Neuronal stem cell (in vitro differentiated cells): ENCODE results near the gene SFXN2. TPM values are rescaled to one million over a fixed set of nuclear protein-coding genes. Genes with fewer than 3 reads are reported as not detected.
"Not testable (repeated sequence)": the region's sequence is repeated elsewhere in the genome, so short reads cannot be mapped to it uniquely, and the experiment has no call there.

ENCODE experiments used
- DNase-seq: peaks from one replicate; pipeline ENCODE4 v3.0.0-alpha.2; 2013; ENCODE audit warnings: low spot score
- H2AFZ ChIP-seq: one replicate; pipeline ENCODE4 v1.6.1; 2013; ENCODE audit warnings: mild to moderate bottlenecking, low read length, inconsistent platforms
- H2AK5ac ChIP-seq: 2 replicates; pipeline ENCODE4 v1.6.1; 2013; ENCODE audit warnings: low read depth, mild to moderate bottlenecking, inconsistent platforms, low read length, moderate library complexity, mixed read lengths
- H2BK120ac ChIP-seq: 2 replicates; pipeline ENCODE4 v1.6.1; 2013; ENCODE audit warnings: low read depth, mild to moderate bottlenecking, inconsistent platforms, low read length, moderate library complexity, mixed read lengths
- H2BK12ac ChIP-seq: one replicate; pipeline ENCODE4 v1.6.1; 2013; ENCODE audit warnings: low read length, inconsistent platforms
- H2BK15ac ChIP-seq: 2 replicates; pipeline ENCODE4 v1.6.1; 2013; ENCODE audit warnings: mild to moderate bottlenecking, low read length, inconsistent platforms, mixed read lengths
- H2BK5ac ChIP-seq: one replicate; pipeline ENCODE4 v1.6.1; 2013; ENCODE audit warnings: inconsistent platforms, mild to moderate bottlenecking, low read length, moderate library complexity
- H3K14ac ChIP-seq: one replicate; pipeline ENCODE4 v1.6.1; 2013; ENCODE audit warnings: low read length, inconsistent platforms
- H3K18ac ChIP-seq: 2 replicates; pipeline ENCODE4 v1.6.1; 2013; ENCODE audit warnings: low read length, inconsistent platforms
- H3K23ac ChIP-seq: 2 replicates; pipeline ENCODE4 v1.6.1; 2013; ENCODE audit warnings: low read depth, mild to moderate bottlenecking, mixed read lengths, low read length, inconsistent platforms; ENCODE audit not compliant: poor library complexity
- H3K27ac ChIP-seq: replicated peaks from 3 replicates; pipeline ENCODE4 v1.5.1; 2013; ENCODE audit warnings: low read length, inconsistent platforms
- H3K27me3 ChIP-seq, 3 experiments: 2 replicates each; pipeline ENCODE4 v1.6.1; 2013; ENCODE audit warnings: low read length in 3 of 3, mild to moderate bottlenecking in 2 of 3, inconsistent platforms in 1 of 3, low read depth in 1 of 3, mixed read lengths in 1 of 3, moderate library complexity in 1 of 3; ENCODE audit not compliant: control insufficient read depth in 3 of 3, insufficient read depth in 3 of 3
- H3K36me3 ChIP-seq, 2 donors: replicated peaks in 1 of 2; 2 replicates each; pipeline ENCODE4 v1.6.1; 2013; ENCODE audit warnings: low read length in 2 of 2; ENCODE audit not compliant: control insufficient read depth in 2 of 2, insufficient read depth in 2 of 2
- H3K4ac ChIP-seq: 2 replicates; pipeline ENCODE4 v1.6.1; 2013; ENCODE audit warnings: inconsistent platforms, mild to moderate bottlenecking, low read length, moderate library complexity
- H3K4me1 ChIP-seq, 2 donors: 1 replicate in 1 of 2; 2 replicates in 1 of 2; pipeline ENCODE4 v1.6.1; 2013; ENCODE audit warnings: low read length in 2 of 2, low read depth in 1 of 2; ENCODE audit not compliant: control insufficient read depth in 2 of 2, insufficient read depth in 1 of 2
- H3K4me2 ChIP-seq: one replicate; pipeline ENCODE4 v1.6.1; 2013; ENCODE audit warnings: mild to moderate bottlenecking, low read length, inconsistent platforms; ENCODE audit not compliant: insufficient read depth, poor library complexity, severe bottlenecking
- H3K4me3 ChIP-seq, 2 donors: 2 replicates each; pipeline ENCODE4 v1.5.1; 2013; ENCODE audit warnings: low read length in 2 of 2, mild to moderate bottlenecking in 2 of 2, inconsistent platforms in 1 of 2, moderate library complexity in 1 of 2
- H3K79me1 ChIP-seq: one replicate; pipeline ENCODE4 v1.6.1; 2013; ENCODE audit warnings: low read depth, mild to moderate bottlenecking, inconsistent platforms, low read length, moderate library complexity
- H3K9ac ChIP-seq: one replicate; pipeline ENCODE4 v1.6.1; 2013; ENCODE audit warnings: mild to moderate bottlenecking, low read depth, low read length, inconsistent platforms; ENCODE audit not compliant: poor library complexity
- H3K9me3 ChIP-seq, 2 donors: replicated peaks in 1 of 2; 2 replicates each; pipeline versions ENCODE3 to v1.6.1; 2013; ENCODE audit warnings: low read length in 2 of 2, mild to moderate bottlenecking in 2 of 2, inconsistent platforms in 1 of 2, low read depth in 1 of 2, mixed read lengths in 1 of 2, moderate library complexity in 1 of 2; ENCODE audit not compliant: control insufficient read depth in 2 of 2, insufficient read depth in 1 of 2
- H4K8ac ChIP-seq: one replicate; pipeline ENCODE4 v1.6.1; 2013; ENCODE audit warnings: low read depth, mild to moderate bottlenecking, inconsistent platforms, low read length, moderate library complexity
- H4K91ac ChIP-seq: one replicate; pipeline ENCODE4 v1.6.1; 2013; ENCODE audit warnings: low read length, low read depth, mild to moderate bottlenecking, inconsistent platforms; ENCODE audit not compliant: poor library complexity
- WGBS, 2 donors: extraction: QIAGEN DNeasy Blood & Tissue Kit; methylation state at CpG; one replicate each; pipeline ENCODE4 v1.1.7; 2013; ENCODE audit warnings: missing lambda C conversion rate in 2 of 2, mixed read lengths in 1 of 2; ENCODE audit not compliant: insufficient read length in 2 of 2, insufficient replicate concordance in 1 of 2; ENCODE audit errors: extremely low coverage in 2 of 2; 5-methylcytosine and 5-hydroxymethylcytosine counted together
- polyA plus RNA-seq, 2 experiments: library from polyadenylated mRNA; stranded (reverse); fragments of 200-250 nt; gene quantifications; one replicate each; pipeline ENCODE4 v1.2.3, GENCODE V29; 2013

SFXN2 gene, protein sequence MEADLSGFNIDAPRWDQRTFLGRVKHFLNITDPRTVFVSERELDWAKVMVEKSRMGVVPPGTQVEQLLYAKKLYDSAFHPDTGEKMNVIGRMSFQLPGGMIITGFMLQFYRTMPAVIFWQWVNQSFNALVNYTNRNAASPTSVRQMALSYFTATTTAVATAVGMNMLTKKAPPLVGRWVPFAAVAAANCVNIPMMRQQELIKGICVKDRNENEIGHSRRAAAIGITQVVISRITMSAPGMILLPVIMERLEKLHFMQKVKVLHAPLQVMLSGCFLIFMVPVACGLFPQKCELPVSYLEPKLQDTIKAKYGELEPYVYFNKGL
- polyA plus RNA-seq (2013, experiment 1 of 2): 3.9 TPM
- polyA plus RNA-seq (2013, experiment 2 of 2): 4.0 TPM

DNA sequence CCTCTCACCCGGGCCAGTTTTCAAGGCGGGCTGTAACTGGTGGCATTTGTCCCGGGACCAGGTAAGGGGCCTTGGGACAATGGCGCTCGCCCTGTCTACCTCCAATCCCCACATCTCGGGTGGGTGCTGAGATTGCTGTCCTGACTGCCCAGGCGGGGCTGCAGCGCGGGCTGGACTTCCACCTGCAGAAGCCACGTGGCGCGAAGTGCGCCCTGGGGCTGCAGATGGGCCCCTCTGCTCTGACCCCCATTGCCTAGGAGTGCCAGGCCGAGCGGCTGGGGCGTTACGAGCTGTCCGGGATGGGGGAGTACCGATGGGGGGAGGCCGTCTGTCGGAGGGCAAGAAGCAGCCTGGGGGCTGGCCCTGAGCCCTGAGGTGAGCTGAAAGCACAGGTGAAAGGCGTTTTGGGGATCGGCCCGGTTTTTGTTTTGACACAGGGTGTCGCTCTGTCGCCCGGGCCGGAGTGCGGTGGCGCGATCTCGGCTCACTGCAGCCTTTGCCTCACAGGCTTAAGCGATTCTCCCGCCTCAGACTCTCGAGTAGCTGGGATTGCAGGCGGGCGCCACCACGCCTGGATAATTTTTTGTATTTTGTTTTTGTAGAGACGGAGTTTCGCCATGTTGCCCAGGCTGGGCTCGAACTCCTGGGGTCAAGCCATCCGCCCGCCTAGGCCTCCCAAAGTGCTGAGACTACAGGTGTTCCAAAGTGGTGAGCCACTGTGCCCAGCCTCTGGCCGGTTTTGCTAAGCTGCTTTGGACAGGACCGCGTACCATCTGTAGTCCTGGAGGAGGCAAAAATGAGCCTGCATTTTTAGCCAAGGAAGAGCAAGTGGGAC lies at the start of gene SFXN2:
Gene SFXN2 (plus strand): TSS at position 16 of the 835 bp plus-strand sequence. CDS start 12,001 bp downstream, outside the sequence.
- DNase-seq: no peak
- peaks cover 17 to 23% of the 10 kb centered on the region in 2 donors for H3K4me1 ChIP-seq
- peak within 1 kb of the TSS; percentile 85 for H3K9ac ChIP-seq
- no peak within 1 kb of the TSS for H4K91ac ChIP-seq
- H2BK5ac ChIP-seq: peak within 1 kb of the TSS; percentile 97
- H3K36me3 ChIP-seq: peaks cover 0 to 23% of the 10 kb centered on the region in 2 donors
- peak within 1 kb of the TSS; percentile 99 for H3K18ac ChIP-seq
- H3K79me1 ChIP-seq: peaks cover 5% of the 10 kb centered on the region
- peak within 1 kb of the TSS; percentile 6 for H3K4ac ChIP-seq
- H3K23ac ChIP-seq: peak within 1 kb of the TSS; percentile 80
- H3K4me3 ChIP-seq: peak within 1 kb of the TSS; percentile 98 to 99
- H3K27me3 ChIP-seq: no peaks in the 10 kb centered on the region
- H3K14ac ChIP-seq: peak within 1 kb of the TSS; percentile 89
- H4K8ac ChIP-seq: no peak within 1 kb of the TSS
- H2BK120ac ChIP-seq: no peak within 1 kb of the TSS
- peak within 1 kb of the TSS; percentile 73 for H2AK5ac ChIP-seq
- H2BK12ac ChIP-seq: peak within 1 kb of the TSS; percentile 14
- H2AFZ ChIP-seq: peak within 1 kb of the TSS; percentile 95
- no CpG with 5 or more reads among the region's 46 CpGs for WGBS, 2 donors
- peak within 1 kb of the TSS; percentile 94 for H3K4me2 ChIP-seq
- no peaks in the 10 kb centered on the region for H3K9me3 ChIP-seq
- peak within 1 kb of the TSS; percentile 92 for H2BK15ac ChIP-seq
- peak within 1 kb of the TSS; percentile 97 for H3K27ac ChIP-seq

GRCh38 chr10:102665904-102666509 lies 48.4 kb upstream of the SFXN2 start:
- WGBS, 2 donors: no CpG with 5 or more reads among the region's 9 CpGs
- Histone ChIP-seq H4K8ac (no peak overlapping the region), H3K4me1 (peaks cover 21 to 48% of the 10 kb centered on the region in 2 donors), H3K14ac (no peak overlapping the region), H3K23ac (peak overlapping the region; percentile 81), H3K27me3 (no peaks in the 10 kb centered on the region), H3K36me3 (no peaks in the 10 kb centered on the region), H3K4me3 (no peak overlapping the region), H3K4ac (no peak overlapping the region), H2BK15ac (no peak overlapping the region), H3K18ac (peak overlapping the region; percentile 54), H2AFZ (no peak overlapping the region), H2BK12ac (no peak overlapping the region), H3K4me2 (no peak overlapping the region), H2BK5ac (no peak overlapping the region), H4K91ac (no peak overlapping the region), H2AK5ac (peak overlapping the region; percentile 85), H3K9ac (no peak overlapping the region), H2BK120ac (no peak overlapping the region), H3K79me1 (peaks cover 2% of the 10 kb centered on the region), H3K9me3 (no peaks in the 10 kb centered on the region), H3K27ac (no peak overlapping the region)
- DNase-seq: no peak

GRCh38 chr10:102667411-102667810 lies 47.0 kb upstream of the SFXN2 start:
- DNase-seq, H3K9me3 ChIP-seq, H2AK5ac ChIP-seq, H2BK120ac ChIP-seq, H3K4me3 ChIP-seq, H3K23ac ChIP-seq, H4K91ac ChIP-seq, H3K14ac ChIP-seq, H2BK5ac ChIP-seq, H3K4ac ChIP-seq, H3K27ac ChIP-seq, H2BK12ac ChIP-seq, H3K4me2 ChIP-seq, H3K9ac ChIP-seq, H3K27me3 ChIP-seq, H3K36me3 ChIP-seq, H3K79me1 ChIP-seq, H4K8ac ChIP-seq, H2BK15ac ChIP-seq: not testable (repeated sequence)
- peak overlapping the region; percentile 38 for H2AFZ ChIP-seq
- no CpG with 5 or more reads among the region's 4 CpGs for WGBS, 2 donors
- H3K18ac ChIP-seq: peak overlapping the region; percentile 59
- peaks cover 14 to 43% of the 10 kb centered on the region in 2 donors for H3K4me1 ChIP-seq
